ENCODE measurements around the gene NUP42.
A peak's percentile ranks its signal among the peaks of the same experiment; 100 is the strongest.

Gene NUP42

DNA sequence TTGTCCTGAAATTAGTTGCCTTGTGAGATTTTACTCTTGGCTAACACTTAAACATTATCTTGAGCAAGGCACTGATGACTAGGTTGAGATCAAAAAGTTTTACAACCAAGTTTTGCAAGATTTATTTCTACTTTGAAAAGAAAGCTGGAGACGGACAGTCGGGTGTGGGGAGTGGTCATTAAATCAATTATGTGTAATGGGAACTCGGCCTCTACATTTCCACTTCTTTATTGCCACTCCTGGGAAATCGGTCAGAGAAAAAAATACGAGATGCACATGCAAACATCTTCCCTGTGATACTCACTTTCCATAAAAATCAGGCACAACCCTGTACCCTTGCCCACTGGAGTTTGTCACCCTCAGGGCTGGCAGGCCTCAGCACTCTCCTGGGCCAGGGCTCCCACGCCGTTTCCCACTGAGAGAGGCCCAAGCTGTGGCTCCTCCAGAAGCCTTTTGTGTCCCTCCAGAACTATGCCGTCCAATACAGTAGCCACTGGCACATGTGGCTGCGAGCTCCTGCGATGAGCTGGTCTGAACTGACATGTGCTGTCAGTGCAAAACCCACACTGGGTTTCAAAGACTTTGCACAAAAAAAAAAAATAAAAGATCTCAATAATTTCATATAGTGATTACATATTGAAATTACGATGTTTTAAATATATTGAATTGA, 57.3 kb downstream of the NUP42 start:
- no peak for DNase-seq

GRCh38 chr7:23239698-23240097, 57.9 kb downstream of the NUP42 start:
- no peak for DNase-seq

DNA sequence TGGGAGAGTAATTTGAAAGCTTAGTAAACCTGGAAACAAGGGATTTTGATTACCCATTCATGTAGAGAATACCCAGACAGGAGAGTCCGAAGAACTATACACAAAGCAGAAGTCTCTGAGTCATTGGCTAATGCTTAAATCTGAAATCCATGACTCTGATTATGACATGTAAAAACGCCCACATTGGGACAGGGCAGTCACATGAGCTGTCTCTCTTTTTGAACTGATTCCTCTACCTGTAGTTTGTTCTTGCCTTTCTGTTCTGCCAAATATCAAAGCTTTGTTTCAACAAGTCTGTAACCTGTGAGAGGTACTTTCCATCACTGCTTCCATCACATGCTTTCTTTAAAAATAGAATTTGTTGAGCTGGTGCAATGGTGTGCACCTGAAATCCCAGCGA, 60.5 kb downstream of the NUP42 start:
- no peak for DNase-seq

- DNase-seq = no peak
Measured at GRCh38 chr7:23242935-23243334, 61.1 kb downstream of the NUP42 start.

- DNase-seq = peak; percentile 43
Measured at GRCh38 chr7:23246555-23246954, 64.7 kb downstream of the NUP42 start, which contains the start of gene GPNMB. Gene GPNMB (plus strand): TSS chr7:23246775. CDS start chr7:23246858, 83 bp downstream.

- no peak for DNase-seq
Measured at GRCh38 chr7:23247046-23247602, 65.3 kb downstream of the NUP42 start.

GRCh38 chr7:23247603-23248335, 65.9 kb downstream of the NUP42 start:
- no peak for DNase-seq

- no peak for DNase-seq
Measured at GRCh38 chr7:23249486-23249885, 67.6 kb downstream of the NUP42 start.
